Right cardiac atrium (tissue), 5 donors: ENCODE measurements around the gene SLC5A6. TPM values are rescaled to one million over a fixed set of nuclear protein-coding genes. Genes with fewer than 3 reads are reported as not detected.

Experiments used
- ATAC-seq, 2 donors: fragments of 200-7000 bp; cut with Tn5 transposase; one replicate each; pipeline versions ENCODE4 v1.8.0 to v1.9.1; 2020; ENCODE audit warnings: moderate library complexity in 2 of 2, mild to moderate bottlenecking in 1 of 2
- DNase-seq, 3 donors: peaks; one replicate each; pipeline ENCODE4 v3.0.0-alpha.2; 2020
- H3K27ac ChIP-seq: one replicate; pipeline ENCODE4 v1.5.1; 2013; ENCODE audit warnings: mild to moderate bottlenecking, low read length, control low read depth, moderate library complexity
- H3K27me3 ChIP-seq: one replicate; pipeline ENCODE4 v1.6.1; 2013; ENCODE audit not compliant: control insufficient read depth, insufficient read depth
- H3K4me1 ChIP-seq: one replicate; pipeline ENCODE4 v1.6.1; 2013; ENCODE audit warnings: low read length; ENCODE audit not compliant: control insufficient read depth, insufficient read depth
- H3K4me3 ChIP-seq: one replicate; pipeline ENCODE4 v1.5.1; 2013; ENCODE audit warnings: low read length, control low read depth
- H3K9me3 ChIP-seq: one replicate; pipeline ENCODE4 v1.6.1; 2013; ENCODE audit warnings: low read length; ENCODE audit not compliant: control insufficient read depth
- WGBS: extraction: QIAGEN DNeasy Blood & Tissue Kit; methylation state at CpG from one replicate; pipeline ENCODE4 v1.1.7; 2013; 5-methylcytosine and 5-hydroxymethylcytosine counted together
- intact Hi-C, 4 donors: fragments of 100-400 bp; cut with DNase I; formaldehyde crosslinking; loops; one replicate each; pipeline versions ENCODE4 v1.11.0 to v1.14.0; 2022 to 2023
- polyA plus RNA-seq: library from polyadenylated mRNA; stranded (reverse); fragments of 200-250 nt; gene quantifications from one replicate; pipeline ENCODE4 v1.2.3, GENCODE V29; 2013
- total RNA-seq, 4 donors: library from RNA; stranded (reverse); fragmentation: NEBNext Ultra II Directional; extraction: Animal tissue kit (Norgen Biotek cat#: 25700); gene quantifications; one replicate each; pipeline ENCODE4 v1.2.1, GENCODE V29; 2021
- donor health status: healthy with polysubstance abuse.
- donor health status: DM: no; HTN: yes; CAD: no.
- donor health status: DM: no; HTN: no; CAD: no.
- donor health status: DM: no; HTN: yes; CAD: no; lungs with severe emphysema.
- donor health status: DM: yes; HTN: yes; CAD: no.

Gene SLC5A6
- total and polyA plus RNA-seq, 5 donors = 7.8 to 14.1 (median 12.0) TPM

GRCh38 chr2:27217173-27218121, 5.4 kb upstream of the SLC5A6 start, which contains the start of gene CAD:
CAD (plus strand) TSS chr2:27217369; CDS start chr2:27217552, 183 bp downstream.
- intact Hi-C loops = no loop called here
- Histone ChIP-seq H3K4me1 (peaks cover 2% of the 10 kb centered on the region), H3K4me3 (peak within 1 kb of the TSS; percentile 63), H3K9me3 (no peaks in the 10 kb centered on the region), H3K27me3 (no peaks in the 10 kb centered on the region), H3K27ac (no peak within 1 kb of the TSS)
- peak; percentile 91 to 96 (median 94) for DNase-seq
- peak; percentile 95 to 96 for ATAC-seq
- WGBS = 2% methylated on average over 72 of the region's 72 CpGs

GRCh38 chr2:27216416-27217137, 4.5 kb upstream of the SLC5A6 start:
- Histone ChIP-seq H3K9me3 (no peaks in the 10 kb centered on the region), H3K4me1 (peaks cover 2% of the 10 kb centered on the region), H3K27me3 (no peaks in the 10 kb centered on the region), H3K4me3 (peak overlapping the region; percentile 63), H3K27ac (no peak overlapping the region)
- DNase-seq (no peak), ATAC-seq (no peak)
- intact Hi-C loops = no loop called here
- 86% methylated on average over 13 of the region's 13 CpGs for WGBS

GRCh38 chr2:27214941-27215340, 2.9 kb upstream of the SLC5A6 start:
- intact Hi-C loops = no loop called here

GRCh38 chr2:27212626-27213471, 781 bp upstream of the SLC5A6 start:
- Histone ChIP-seq H3K27ac (peak overlapping the region; percentile 96), H3K27me3 (no peaks in the 10 kb centered on the region), H3K4me3 (peak overlapping the region; percentile 91), H3K9me3 (no peaks in the 10 kb centered on the region), H3K4me1 (peaks cover 2% of the 10 kb centered on the region)
- DNase-seq = no peak
- peak; percentile 3 to 9 for ATAC-seq
- WGBS = 7% methylated on average over 34 of the region's 34 CpGs
- intact Hi-C loops = no loop called here

More at GRCh38 chr2:27214941-27215340, 2.9 kb upstream of the SLC5A6 start:
- Histone ChIP-seq H3K27me3 (no peaks in the 10 kb centered on the region), H3K9me3 (no peaks in the 10 kb centered on the region), H3K4me3 (no peak overlapping the region), H3K4me1 (peaks cover 2% of the 10 kb centered on the region), H3K27ac (no peak overlapping the region)
- DNase-seq (no peak), ATAC-seq (no peak)
- 96% methylated on average over 3 of the region's 3 CpGs for WGBS

- intact Hi-C loops = no loop called here
- ATAC-seq (peak in 1 of 2 donors; percentile 2), DNase-seq (no peak)
- Histone ChIP-seq H3K9me3 (no peaks in the 10 kb centered on the region), H3K27ac (no peak overlapping the region), H3K4me3 (peak overlapping the region; percentile 91), H3K27me3 (no peaks in the 10 kb centered on the region), H3K4me1 (peaks cover under 1% of the 10 kb centered on the region)
- 4% methylated on average over 48 of the region's 48 CpGs for WGBS
Measured at GRCh38 chr2:27211241-27211942, 676 bp downstream of the SLC5A6 start.

GRCh38 chr2:27209621-27210401, 2.3 kb downstream of the SLC5A6 start:
- WGBS = 86% methylated on average over 6 of the region's 6 CpGs
- Histone ChIP-seq H3K27ac (no peak overlapping the region), H3K4me1 (no peaks in the 10 kb centered on the region), H3K4me3 (no peak overlapping the region), H3K27me3 (no peaks in the 10 kb centered on the region), H3K9me3 (no peaks in the 10 kb centered on the region)
- DNase-seq (no peak), ATAC-seq (no peak)
- intact Hi-C loops = no loop called here

GRCh38 chr2:27208486-27209050, 3.5 kb downstream of the SLC5A6 start:
- no peak for DNase-seq
- no peak overlapping the region for H3K4me3 ChIP-seq
- WGBS = 86% methylated on average over 4 of the region's 4 CpGs
- ATAC-seq = no peak
- intact Hi-C loops = no loop called here
- H3K4me1 ChIP-seq = no peaks in the 10 kb centered on the region
- no peak overlapping the region for H3K27ac ChIP-seq
- no peaks in the 10 kb centered on the region for H3K27me3 ChIP-seq
- H3K9me3 ChIP-seq = no peaks in the 10 kb centered on the region

GRCh38 chr2:27206346-27206745, 5.7 kb downstream of the SLC5A6 start:
- no peak overlapping the region for H3K4me3 ChIP-seq
- H3K9me3 ChIP-seq = no peaks in the 10 kb centered on the region
- no peaks in the 10 kb centered on the region for H3K27me3 ChIP-seq
- H3K27ac ChIP-seq = no peak overlapping the region
- WGBS = 97% methylated on average over 6 of the region's 6 CpGs
- H3K4me1 ChIP-seq = no peaks in the 10 kb centered on the region
- intact Hi-C loops = no loop called here
- DNase-seq (no peak), ATAC-seq (no peak)

GRCh38 chr2:27205206-27205605, 6.9 kb downstream of the SLC5A6 start:
- 64% methylated on average over 8 of the region's 8 CpGs for WGBS
- no peak overlapping the region for H3K27ac ChIP-seq
- intact Hi-C loops = no loop called here

More at GRCh38 chr2:27205206-27205605, 6.9 kb downstream of the SLC5A6 start:
- no peak overlapping the region for H3K4me3 ChIP-seq
- DNase-seq = no peak
- no peak for ATAC-seq
- no peaks in the 10 kb centered on the region for H3K27me3 ChIP-seq
- no peaks in the 10 kb centered on the region for H3K4me1 ChIP-seq
- H3K9me3 ChIP-seq = no peaks in the 10 kb centered on the region
